ENCODE measurements around the gene ATP5MK.

Gene ATP5MK

GRCh38 chr10:103396067-103396788, at the start of gene ATP5MK, which contains the start of gene PDCD11:
Gene ATP5MK, minus strand, starts transcription at chr10:103396475. Its CDS starts 4,018 bp downstream, at chr10:103392457.
Gene PDCD11, plus strand, starts transcription at chr10:103396626. Its CDS starts 1,801 bp downstream, at chr10:103398427.
- Histone ChIP-seq H3K4me3 (ENCODE audit: insufficient read length, low read depth) (peak within 1 kb of the TSS; percentile 99), H3K36me3 (ENCODE audit: insufficient read depth, insufficient read length, low read length) (peaks cover 78% of the 10 kb centered on the region), H3K4me1 (ENCODE audit: insufficient read depth, insufficient read length) (no peaks in the 10 kb centered on the region), H3K9ac (ENCODE audit: insufficient read length, low read depth) (peak within 1 kb of the TSS; percentile 97), H3K9me3 (ENCODE audit: insufficient read depth, low read length) (no peaks in the 10 kb centered on the region), H3K27me3 (ENCODE audit: insufficient read depth, insufficient read length) (no peaks in the 10 kb centered on the region)
- TF ChIP-seq ZNF274 (IDR thresholded peaks at IDR 0.05; ENCODE audit: low read depth, low read length) (no peak), SUZ12 (IDR thresholded peaks at IDR 0.05; ENCODE audit: extremely low read depth, insufficient read depth, insufficient read length) (no peak), YY1 (IDR thresholded peaks at IDR 0.05; ENCODE audit: insufficient read depth, insufficient read length) (no peak)
- peak; percentile 92 for DNase-seq (ENCODE audit: low read depth, low spot score)

GRCh38 chr10:103445366-103445765, 49.1 kb upstream of the ATP5MK start:
- no peaks in the 10 kb centered on the region for H3K9me3 ChIP-seq (ENCODE audit: insufficient read depth, low read length)
- H3K4me1 ChIP-seq (ENCODE audit: insufficient read depth, insufficient read length), result peaks cover 9% of the 10 kb centered on the region
- H3K36me3 ChIP-seq (ENCODE audit: insufficient read depth, insufficient read length, low read length), result peaks cover 90% of the 10 kb centered on the region
- TF ChIP-seq SUZ12 (IDR thresholded peaks at IDR 0.05; ENCODE audit: extremely low read depth, insufficient read depth, insufficient read length) (no peak), ZNF274 (IDR thresholded peaks at IDR 0.05; ENCODE audit: low read depth, low read length) (no peak), YY1 (IDR thresholded peaks at IDR 0.05; ENCODE audit: insufficient read depth, insufficient read length) (no peak)
- no peaks in the 10 kb centered on the region for H3K27me3 ChIP-seq (ENCODE audit: insufficient read depth, insufficient read length)
- H3K4me3 ChIP-seq (ENCODE audit: insufficient read length, low read depth), result no peak overlapping the region
- DNase-seq (ENCODE audit: low read depth, low spot score), result no peak
- H3K9ac ChIP-seq (ENCODE audit: insufficient read length, low read depth), result no peak overlapping the region

GRCh38 chr10:103444478-103444877, 48.2 kb upstream of the ATP5MK start:
- Histone ChIP-seq H3K36me3 (ENCODE audit: insufficient read depth, insufficient read length, low read length) (peaks cover 90% of the 10 kb centered on the region), H3K9me3 (ENCODE audit: insufficient read depth, low read length) (no peaks in the 10 kb centered on the region), H3K4me1 (ENCODE audit: insufficient read depth, insufficient read length) (peaks cover under 1% of the 10 kb centered on the region), H3K4me3 (ENCODE audit: insufficient read length, low read depth) (no peak overlapping the region), H3K9ac (ENCODE audit: insufficient read length, low read depth) (no peak overlapping the region), H3K27me3 (ENCODE audit: insufficient read depth, insufficient read length) (no peaks in the 10 kb centered on the region)
- no peak for TF ChIP-seq SUZ12 (IDR thresholded peaks at IDR 0.05; ENCODE audit: extremely low read depth, insufficient read depth, insufficient read length)
- no peak for TF ChIP-seq ZNF274 (IDR thresholded peaks at IDR 0.05; ENCODE audit: low read depth, low read length)
- no peak for TF ChIP-seq YY1 (IDR thresholded peaks at IDR 0.05; ENCODE audit: insufficient read depth, insufficient read length)
- no peak for DNase-seq (ENCODE audit: low read depth, low spot score)

GRCh38 chr10:103443475-103444185, 47.4 kb upstream of the ATP5MK start:
- Histone ChIP-seq H3K27me3 (ENCODE audit: insufficient read depth, insufficient read length) (no peaks in the 10 kb centered on the region), H3K4me1 (ENCODE audit: insufficient read depth, insufficient read length) (peaks cover under 1% of the 10 kb centered on the region), H3K9me3 (ENCODE audit: insufficient read depth, low read length) (no peaks in the 10 kb centered on the region), H3K36me3 (ENCODE audit: insufficient read depth, insufficient read length, low read length) (peaks cover 93% of the 10 kb centered on the region), H3K4me3 (ENCODE audit: insufficient read length, low read depth) (no peak overlapping the region), H3K9ac (ENCODE audit: insufficient read length, low read depth) (no peak overlapping the region)
- TF ChIP-seq ZNF274 (IDR thresholded peaks at IDR 0.05; ENCODE audit: low read depth, low read length), result no peak
- no peak for TF ChIP-seq SUZ12 (IDR thresholded peaks at IDR 0.05; ENCODE audit: extremely low read depth, insufficient read depth, insufficient read length)
- no peak for TF ChIP-seq YY1 (IDR thresholded peaks at IDR 0.05; ENCODE audit: insufficient read depth, insufficient read length)
- DNase-seq (ENCODE audit: low read depth, low spot score), result no peak

GRCh38 chr10:103442031-103442461, 45.8 kb upstream of the ATP5MK start:
- DNase-seq (ENCODE audit: low read depth, low spot score), result no peak
- peaks cover 96% of the 10 kb centered on the region for H3K36me3 ChIP-seq (ENCODE audit: insufficient read depth, insufficient read length, low read length)
- TF ChIP-seq ZNF274 (IDR thresholded peaks at IDR 0.05; ENCODE audit: low read depth, low read length), result no peak
- no peak for TF ChIP-seq YY1 (IDR thresholded peaks at IDR 0.05; ENCODE audit: insufficient read depth, insufficient read length)
- TF ChIP-seq SUZ12 (IDR thresholded peaks at IDR 0.05; ENCODE audit: extremely low read depth, insufficient read depth, insufficient read length), result no peak
- H3K9me3 ChIP-seq (ENCODE audit: insufficient read depth, low read length), result no peaks in the 10 kb centered on the region
- H3K9ac ChIP-seq (ENCODE audit: insufficient read length, low read depth), result no peak overlapping the region
- no peaks in the 10 kb centered on the region for H3K27me3 ChIP-seq (ENCODE audit: insufficient read depth, insufficient read length)
- no peak overlapping the region for H3K4me3 ChIP-seq (ENCODE audit: insufficient read length, low read depth)
- H3K4me1 ChIP-seq (ENCODE audit: insufficient read depth, insufficient read length), result peaks cover 2% of the 10 kb centered on the region

- Histone ChIP-seq H3K4me1 (ENCODE audit: insufficient read depth, insufficient read length) (peaks cover 2% of the 10 kb centered on the region), H3K27me3 (ENCODE audit: insufficient read depth, insufficient read length) (no peaks in the 10 kb centered on the region), H3K36me3 (ENCODE audit: insufficient read depth, insufficient read length, low read length) (peaks cover 96% of the 10 kb centered on the region), H3K9me3 (ENCODE audit: insufficient read depth, low read length) (no peaks in the 10 kb centered on the region), H3K9ac (ENCODE audit: insufficient read length, low read depth) (no peak overlapping the region), H3K4me3 (ENCODE audit: insufficient read length, low read depth) (no peak overlapping the region)
- TF ChIP-seq ZNF274 (IDR thresholded peaks at IDR 0.05; ENCODE audit: low read depth, low read length) (no peak), SUZ12 (IDR thresholded peaks at IDR 0.05; ENCODE audit: extremely low read depth, insufficient read depth, insufficient read length) (no peak), YY1 (IDR thresholded peaks at IDR 0.05; ENCODE audit: insufficient read depth, insufficient read length) (no peak)
- DNase-seq (ENCODE audit: low read depth, low spot score), result no peak
Observed at GRCh38 chr10:103441611-103442010, 45.3 kb upstream of the ATP5MK start.

- Histone ChIP-seq H3K9ac (ENCODE audit: insufficient read length, low read depth) (no peak overlapping the region), H3K36me3 (ENCODE audit: insufficient read depth, insufficient read length, low read length) (peaks cover 96% of the 10 kb centered on the region), H3K4me3 (ENCODE audit: insufficient read length, low read depth) (no peak overlapping the region), H3K27me3 (ENCODE audit: insufficient read depth, insufficient read length) (no peaks in the 10 kb centered on the region), H3K4me1 (ENCODE audit: insufficient read depth, insufficient read length) (peaks cover 2% of the 10 kb centered on the region), H3K9me3 (ENCODE audit: insufficient read depth, low read length) (no peaks in the 10 kb centered on the region)
- no peak for DNase-seq (ENCODE audit: low read depth, low spot score)
- TF ChIP-seq ZNF274 (IDR thresholded peaks at IDR 0.05; ENCODE audit: low read depth, low read length) (no peak), SUZ12 (IDR thresholded peaks at IDR 0.05; ENCODE audit: extremely low read depth, insufficient read depth, insufficient read length) (no peak), YY1 (IDR thresholded peaks at IDR 0.05; ENCODE audit: insufficient read depth, insufficient read length) (no peak)
Observed at GRCh38 chr10:103441206-103441605, 44.9 kb upstream of the ATP5MK start.
